ENCODE measurements around the gene CCIN.

CCIN gene

GRCh38 chr9:36151316-36152210, 17.6 kb upstream of the CCIN start:
- peak overlapping the region; percentile 48 for H3K4me3 ChIP-seq (ENCODE audit: low read depth, low read length)
- DNase-seq (ENCODE audit: low read depth): peak; percentile 93
- TF ChIP-seq, protein P1, sequence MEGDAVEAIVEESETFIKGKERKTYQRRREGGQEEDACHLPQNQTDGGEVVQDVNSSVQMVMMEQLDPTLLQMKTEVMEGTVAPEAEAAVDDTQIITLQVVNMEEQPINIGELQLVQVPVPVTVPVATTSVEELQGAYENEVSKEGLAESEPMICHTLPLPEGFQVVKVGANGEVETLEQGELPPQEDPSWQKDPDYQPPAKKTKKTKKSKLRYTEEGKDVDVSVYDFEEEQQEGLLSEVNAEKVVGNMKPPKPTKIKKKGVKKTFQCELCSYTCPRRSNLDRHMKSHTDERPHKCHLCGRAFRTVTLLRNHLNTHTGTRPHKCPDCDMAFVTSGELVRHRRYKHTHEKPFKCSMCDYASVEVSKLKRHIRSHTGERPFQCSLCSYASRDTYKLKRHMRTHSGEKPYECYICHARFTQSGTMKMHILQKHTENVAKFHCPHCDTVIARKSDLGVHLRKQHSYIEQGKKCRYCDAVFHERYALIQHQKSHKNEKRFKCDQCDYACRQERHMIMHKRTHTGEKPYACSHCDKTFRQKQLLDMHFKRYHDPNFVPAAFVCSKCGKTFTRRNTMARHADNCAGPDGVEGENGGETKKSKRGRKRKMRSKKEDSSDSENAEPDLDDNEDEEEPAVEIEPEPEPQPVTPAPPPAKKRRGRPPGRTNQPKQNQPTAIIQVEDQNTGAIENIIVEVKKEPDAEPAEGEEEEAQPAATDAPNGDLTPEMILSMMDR (IDR thresholded peaks at IDR 0.05; ENCODE audit: insufficient read depth, low read depth, low read length, missing control alignments): no peak

GRCh38 chr9:36152741-36153438, 16.3 kb upstream of the CCIN start:
- TF ChIP-seq, protein P1 (IDR thresholded peaks at IDR 0.05; ENCODE audit: insufficient read depth, low read depth, low read length, missing control alignments): no peak
- DNase-seq (ENCODE audit: low read depth): no peak
- no peak overlapping the region for H3K4me3 ChIP-seq (ENCODE audit: low read depth, low read length)

DNA sequence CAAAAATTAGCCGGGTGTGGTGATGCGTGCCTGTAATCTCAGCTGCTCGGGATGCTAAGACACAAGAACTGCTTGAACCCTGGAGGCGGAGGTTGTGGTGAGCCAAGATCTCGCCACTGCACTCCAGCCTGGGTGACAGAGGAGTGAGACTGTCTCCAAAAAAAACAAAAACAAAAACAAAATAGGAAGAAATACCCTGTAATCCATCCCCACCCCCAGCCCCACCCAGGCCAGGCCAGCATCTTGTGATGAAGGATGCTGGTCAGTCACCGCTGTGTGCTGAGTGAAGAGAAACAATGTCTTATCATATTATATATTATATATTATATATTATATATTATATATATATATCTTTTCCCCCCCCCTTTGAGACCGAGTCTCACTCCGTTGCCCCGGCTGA, 15.4 kb upstream of the CCIN start:
- no peak overlapping the region for H3K4me3 ChIP-seq (ENCODE audit: low read depth, low read length)
- TF ChIP-seq, protein P1 (IDR thresholded peaks at IDR 0.05; ENCODE audit: insufficient read depth, low read depth, low read length, missing control alignments): no peak
- no peak for DNase-seq (ENCODE audit: low read depth)

- no peak overlapping the region for H3K4me3 ChIP-seq (ENCODE audit: low read depth, low read length)
- no peak for DNase-seq (ENCODE audit: low read depth)
- TF ChIP-seq, protein P1 (IDR thresholded peaks at IDR 0.05; ENCODE audit: insufficient read depth, low read depth, low read length, missing control alignments): no peak
These were observed 14.7 kb upstream of the CCIN start for GRCh38 chr9:36154331-36154952.

- no peak for DNase-seq (ENCODE audit: low read depth)
- H3K4me3 ChIP-seq (ENCODE audit: low read depth, low read length): no peak overlapping the region
- TF ChIP-seq, protein P1 (IDR thresholded peaks at IDR 0.05; ENCODE audit: insufficient read depth, low read depth, low read length, missing control alignments): no peak
These were observed 13.1 kb upstream of the CCIN start for GRCh38 chr9:36156116-36156515.

GRCh38 chr9:36158122-36158521, 11.1 kb upstream of the CCIN start:
- TF ChIP-seq, protein P1 (IDR thresholded peaks at IDR 0.05; ENCODE audit: insufficient read depth, low read depth, low read length, missing control alignments): no peak
- H3K4me3 ChIP-seq (ENCODE audit: low read depth, low read length): no peak overlapping the region
- no peak for DNase-seq (ENCODE audit: low read depth)

Data from GM12865 (cell line).